Testis (tissue), 2 donors: ENCODE results near the gene OR4D10.

ENCODE experiments used
- POLR2A ChIP-seq: fragments of 450-650 bp; IDR thresholded peaks from one replicate; pipeline ENCODE4 v1.6.1; 2017; ENCODE audit warnings: antibody characterized with exemption, mild to moderate bottlenecking, moderate library complexity
- TF ChIP-seq, protein P1 (sequence below), 3 experiments: fragments of 450-650 bp in 2 of 3; fragments of 200-600 bp in 1 of 3; sonication (generic) in 1 of 3; IDR thresholded peaks; one replicate each; pipeline ENCODE4 v1.5.1; 2016 to 2019; ENCODE audit warnings: antibody characterized with exemption in 3 of 3, mild to moderate bottlenecking in 2 of 3, moderate library complexity in 1 of 3

DNA sequence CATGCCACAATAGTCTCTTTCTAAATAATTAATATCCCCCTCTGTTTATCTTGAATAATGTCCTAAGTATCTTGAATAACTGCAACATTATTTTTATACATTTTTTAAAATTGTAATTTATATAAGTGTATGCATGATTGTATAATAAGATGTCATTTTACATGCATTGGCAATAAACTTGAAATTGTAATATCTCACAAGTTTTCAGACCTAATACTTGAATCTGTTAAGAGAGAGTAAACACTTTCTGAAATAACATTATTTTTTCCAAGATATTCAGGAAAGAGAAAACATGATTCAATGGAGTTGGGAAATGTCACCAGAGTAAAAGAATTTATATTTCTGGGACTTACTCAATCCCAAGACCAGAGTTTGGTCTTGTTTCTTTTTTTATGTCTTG, 30.2 kb downstream of the OR4D10 start, which contains the start of gene OR4D11:
- TF ChIP-seq, protein P1, sequence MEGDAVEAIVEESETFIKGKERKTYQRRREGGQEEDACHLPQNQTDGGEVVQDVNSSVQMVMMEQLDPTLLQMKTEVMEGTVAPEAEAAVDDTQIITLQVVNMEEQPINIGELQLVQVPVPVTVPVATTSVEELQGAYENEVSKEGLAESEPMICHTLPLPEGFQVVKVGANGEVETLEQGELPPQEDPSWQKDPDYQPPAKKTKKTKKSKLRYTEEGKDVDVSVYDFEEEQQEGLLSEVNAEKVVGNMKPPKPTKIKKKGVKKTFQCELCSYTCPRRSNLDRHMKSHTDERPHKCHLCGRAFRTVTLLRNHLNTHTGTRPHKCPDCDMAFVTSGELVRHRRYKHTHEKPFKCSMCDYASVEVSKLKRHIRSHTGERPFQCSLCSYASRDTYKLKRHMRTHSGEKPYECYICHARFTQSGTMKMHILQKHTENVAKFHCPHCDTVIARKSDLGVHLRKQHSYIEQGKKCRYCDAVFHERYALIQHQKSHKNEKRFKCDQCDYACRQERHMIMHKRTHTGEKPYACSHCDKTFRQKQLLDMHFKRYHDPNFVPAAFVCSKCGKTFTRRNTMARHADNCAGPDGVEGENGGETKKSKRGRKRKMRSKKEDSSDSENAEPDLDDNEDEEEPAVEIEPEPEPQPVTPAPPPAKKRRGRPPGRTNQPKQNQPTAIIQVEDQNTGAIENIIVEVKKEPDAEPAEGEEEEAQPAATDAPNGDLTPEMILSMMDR (IDR thresholded peaks at IDR 0.05) = no peak
- no peak for TF ChIP-seq POLR2A
